ENCODE data around the gene DRAM1.

DNA sequence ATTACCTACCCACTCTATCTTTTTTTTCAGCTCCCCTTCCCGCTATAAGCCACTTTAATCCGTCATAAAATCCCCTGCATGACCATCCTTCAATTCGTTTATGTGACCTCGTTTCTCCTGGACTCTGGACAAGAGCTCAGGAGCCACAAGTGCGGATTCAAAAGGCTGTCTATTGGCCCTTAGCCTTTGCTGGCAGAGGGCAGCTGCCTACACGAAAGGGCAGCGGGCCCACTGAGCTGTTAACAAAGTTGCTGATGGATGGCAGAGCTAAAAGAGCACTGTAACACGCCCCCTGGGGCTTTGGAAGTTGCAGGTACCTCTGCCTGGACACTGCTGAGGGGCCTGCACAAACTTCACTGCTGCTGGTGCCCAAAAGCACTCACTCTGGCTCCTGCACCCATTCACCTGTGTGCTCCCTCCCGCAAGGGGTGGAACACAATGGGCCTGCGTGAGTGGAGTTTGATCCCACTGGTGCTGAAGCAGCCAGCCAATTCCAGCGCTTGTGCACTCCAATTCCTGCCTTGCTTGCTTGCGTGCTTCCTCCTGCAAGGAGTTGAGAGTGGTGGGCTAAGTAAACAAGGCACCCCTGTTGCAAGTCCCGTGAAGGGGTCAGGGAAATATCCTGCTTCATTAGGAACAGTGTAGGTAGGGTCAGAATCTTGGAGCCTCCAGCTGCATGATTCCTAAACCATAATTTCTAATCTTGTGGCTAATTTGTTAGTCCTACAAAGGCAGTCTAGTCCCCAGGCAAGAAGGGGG lies 10.6 kb upstream of the DRAM1 start:
- TF ChIP-seq, protein P1, sequence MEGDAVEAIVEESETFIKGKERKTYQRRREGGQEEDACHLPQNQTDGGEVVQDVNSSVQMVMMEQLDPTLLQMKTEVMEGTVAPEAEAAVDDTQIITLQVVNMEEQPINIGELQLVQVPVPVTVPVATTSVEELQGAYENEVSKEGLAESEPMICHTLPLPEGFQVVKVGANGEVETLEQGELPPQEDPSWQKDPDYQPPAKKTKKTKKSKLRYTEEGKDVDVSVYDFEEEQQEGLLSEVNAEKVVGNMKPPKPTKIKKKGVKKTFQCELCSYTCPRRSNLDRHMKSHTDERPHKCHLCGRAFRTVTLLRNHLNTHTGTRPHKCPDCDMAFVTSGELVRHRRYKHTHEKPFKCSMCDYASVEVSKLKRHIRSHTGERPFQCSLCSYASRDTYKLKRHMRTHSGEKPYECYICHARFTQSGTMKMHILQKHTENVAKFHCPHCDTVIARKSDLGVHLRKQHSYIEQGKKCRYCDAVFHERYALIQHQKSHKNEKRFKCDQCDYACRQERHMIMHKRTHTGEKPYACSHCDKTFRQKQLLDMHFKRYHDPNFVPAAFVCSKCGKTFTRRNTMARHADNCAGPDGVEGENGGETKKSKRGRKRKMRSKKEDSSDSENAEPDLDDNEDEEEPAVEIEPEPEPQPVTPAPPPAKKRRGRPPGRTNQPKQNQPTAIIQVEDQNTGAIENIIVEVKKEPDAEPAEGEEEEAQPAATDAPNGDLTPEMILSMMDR (IDR thresholded peaks at IDR 0.05), result no peak
- TF ChIP-seq POLR2A (IDR thresholded peaks at IDR 0.05), result no peak
